ENCODE results near the gene TRAF6. TPM values are rescaled to one million over a fixed set of nuclear protein-coding genes. Genes with fewer than 3 reads are reported as not detected.

The TRAF6 gene
- total and polyA plus RNA-seq, 9 of the 15 experiments (the other 6 are each of a cell fraction or from before 2014, with no cell fraction given), result 2.0 to 13.1 (median 8.2) TPM

DNA sequence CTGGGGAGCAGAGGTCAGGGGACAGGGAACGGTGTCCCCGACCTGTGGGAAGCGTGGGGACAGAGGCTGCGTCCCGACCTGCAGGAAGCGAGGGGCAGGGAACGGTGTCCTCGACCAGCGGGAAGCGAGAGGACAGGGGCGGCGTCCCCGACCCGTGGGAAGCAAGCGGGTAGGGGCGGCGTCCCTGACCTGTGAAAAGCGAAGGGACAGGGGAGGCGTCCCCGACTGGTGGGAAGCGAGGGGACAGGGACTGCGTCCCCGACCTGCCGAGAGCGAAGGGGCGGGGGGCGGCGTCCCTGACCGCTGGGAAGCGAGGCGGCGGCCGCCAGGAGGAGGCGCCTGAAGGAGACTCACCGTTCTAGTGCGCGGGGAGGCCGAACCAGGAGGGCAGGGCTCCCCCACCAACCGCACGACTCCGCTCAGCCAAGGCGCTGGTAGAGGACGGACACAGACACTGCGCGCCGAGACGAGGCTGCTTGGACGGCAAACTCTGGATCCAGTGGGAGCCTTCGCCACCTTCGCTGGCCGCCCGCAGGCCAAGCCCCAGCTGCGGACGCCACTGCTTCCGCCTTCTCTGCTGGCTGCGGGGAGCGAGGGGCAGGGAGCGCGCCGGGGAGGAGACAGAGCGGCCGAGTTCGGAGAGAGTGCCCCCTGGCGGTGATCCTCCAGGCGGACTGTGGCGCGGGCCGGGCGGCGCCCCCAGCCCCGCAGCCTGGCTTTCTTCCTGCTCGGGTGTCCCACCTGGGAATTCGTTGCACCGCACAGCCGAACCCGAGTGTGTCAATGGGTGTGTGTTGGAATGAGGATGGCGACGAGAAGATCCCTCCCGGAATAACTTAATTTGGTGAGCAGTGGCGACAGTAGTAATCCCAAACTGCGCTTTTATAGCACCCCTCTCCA is at the start of gene TRAF6 (continued):
- TF ChIP-seq, protein P1, sequence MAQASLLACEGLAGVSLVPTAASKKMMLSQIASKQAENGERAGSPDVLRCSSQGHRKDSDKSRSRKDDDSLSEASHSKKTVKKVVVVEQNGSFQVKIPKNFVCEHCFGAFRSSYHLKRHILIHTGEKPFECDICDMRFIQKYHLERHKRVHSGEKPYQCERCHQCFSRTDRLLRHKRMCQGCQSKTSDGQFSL (CRISPR knock-in tag; IDR thresholded peaks at IDR 0.05), result peak; percentile 86
- TF ChIP-seq, protein P1 (tag; IDR thresholded peaks at IDR 0.05), result no peak; a peak in 1 of 4 replicates
- TF ChIP-seq SMAD2 (IDR thresholded peaks at IDR 0.05; ENCODE audit: low read depth, low read length) (no peak), CREM (IDR thresholded peaks at IDR 0.05; ENCODE audit: low read depth) (peak; percentile 78), ZNF717 (CRISPR knock-in tag; IDR thresholded peaks at IDR 0.05) (no peak), POLR2A (conservative IDR thresholded peaks at IDR 0.05) (peak; percentile 97), NBN (IDR thresholded peaks at IDR 0.05; ENCODE audit: low read depth) (peak; percentile 90), NFRKB (IDR thresholded peaks at IDR 0.05; ENCODE audit: low read depth) (peak; percentile 30; the same call in 1 of the 2 replicates), SREBF2 (CRISPR knock-in tag; IDR thresholded peaks at IDR 0.05) (peak; percentile 97; the same call in 1 of the 2 replicates), TEAD1 (CRISPR knock-in tag; IDR thresholded peaks at IDR 0.05) (peak; percentile 26 to 80; a peak in 2 of 4 replicates), NEUROD1 (IDR thresholded peaks at IDR 0.05; ENCODE audit: borderline replicate concordance, low read depth, low read length, partially characterized antibody) (peak; percentile 15), POLR2G (IDR thresholded peaks at IDR 0.05; ENCODE audit: low read depth, low read length) (peak; percentile 97), SOX6 (IDR thresholded peaks at IDR 0.05) (peak; percentile 46; the same call in 1 of the 2 replicates), OTX1 (CRISPR knock-in tag; IDR thresholded peaks at IDR 0.05) (0 out of 2 replicates have a peak, but pooled peaks have one; percentile 72), EP300 (IDR thresholded peaks at IDR 0.05; ENCODE audit: low read length) (peak; percentile 42; the same call in 1 of the 2 replicates), JUND (IDR thresholded peaks at IDR 0.05; ENCODE audit: borderline replicate concordance, low read depth, low read length) (peak; percentile 50; the same call in 1 of the 2 replicates), JUND (tag; IDR thresholded peaks at IDR 0.05; ENCODE audit: borderline replicate concordance, low read depth, low read length) (no peak; the same call in 2 of the 3 replicates)
- TF ChIP-seq, protein P2, sequence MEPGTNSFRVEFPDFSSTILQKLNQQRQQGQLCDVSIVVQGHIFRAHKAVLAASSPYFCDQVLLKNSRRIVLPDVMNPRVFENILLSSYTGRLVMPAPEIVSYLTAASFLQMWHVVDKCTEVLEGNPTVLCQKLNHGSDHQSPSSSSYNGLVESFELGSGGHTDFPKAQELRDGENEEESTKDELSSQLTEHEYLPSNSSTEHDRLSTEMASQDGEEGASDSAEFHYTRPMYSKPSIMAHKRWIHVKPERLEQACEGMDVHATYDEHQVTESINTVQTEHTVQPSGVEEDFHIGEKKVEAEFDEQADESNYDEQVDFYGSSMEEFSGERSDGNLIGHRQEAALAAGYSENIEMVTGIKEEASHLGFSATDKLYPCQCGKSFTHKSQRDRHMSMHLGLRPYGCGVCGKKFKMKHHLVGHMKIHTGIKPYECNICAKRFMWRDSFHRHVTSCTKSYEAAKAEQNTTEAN (CRISPR knock-in tag; IDR thresholded peaks at IDR 0.05), result no peak
- TF ChIP-seq, protein P3, sequence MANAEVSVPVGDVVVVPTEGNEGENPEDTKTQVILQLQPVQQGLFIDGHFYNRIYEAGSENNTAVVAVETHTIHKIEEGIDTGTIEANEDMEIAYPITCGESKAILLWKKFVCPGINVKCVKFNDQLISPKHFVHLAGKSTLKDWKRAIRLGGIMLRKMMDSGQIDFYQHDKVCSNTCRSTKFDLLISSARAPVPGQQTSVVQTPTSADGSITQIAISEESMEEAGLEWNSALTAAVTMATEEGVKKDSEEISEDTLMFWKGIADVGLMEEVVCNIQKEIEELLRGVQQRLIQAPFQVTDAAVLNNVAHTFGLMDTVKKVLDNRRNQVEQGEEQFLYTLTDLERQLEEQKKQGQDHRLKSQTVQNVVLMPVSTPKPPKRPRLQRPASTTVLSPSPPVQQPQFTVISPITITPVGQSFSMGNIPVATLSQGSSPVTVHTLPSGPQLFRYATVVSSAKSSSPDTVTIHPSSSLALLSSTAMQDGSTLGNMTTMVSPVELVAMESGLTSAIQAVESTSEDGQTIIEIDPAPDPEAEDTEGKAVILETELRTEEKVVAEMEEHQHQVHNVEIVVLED (CRISPR knock-in tag; IDR thresholded peaks at IDR 0.05), result peak; percentile 54; the same call in 1 of the 2 replicates
- TF ChIP-seq, protein P4, sequence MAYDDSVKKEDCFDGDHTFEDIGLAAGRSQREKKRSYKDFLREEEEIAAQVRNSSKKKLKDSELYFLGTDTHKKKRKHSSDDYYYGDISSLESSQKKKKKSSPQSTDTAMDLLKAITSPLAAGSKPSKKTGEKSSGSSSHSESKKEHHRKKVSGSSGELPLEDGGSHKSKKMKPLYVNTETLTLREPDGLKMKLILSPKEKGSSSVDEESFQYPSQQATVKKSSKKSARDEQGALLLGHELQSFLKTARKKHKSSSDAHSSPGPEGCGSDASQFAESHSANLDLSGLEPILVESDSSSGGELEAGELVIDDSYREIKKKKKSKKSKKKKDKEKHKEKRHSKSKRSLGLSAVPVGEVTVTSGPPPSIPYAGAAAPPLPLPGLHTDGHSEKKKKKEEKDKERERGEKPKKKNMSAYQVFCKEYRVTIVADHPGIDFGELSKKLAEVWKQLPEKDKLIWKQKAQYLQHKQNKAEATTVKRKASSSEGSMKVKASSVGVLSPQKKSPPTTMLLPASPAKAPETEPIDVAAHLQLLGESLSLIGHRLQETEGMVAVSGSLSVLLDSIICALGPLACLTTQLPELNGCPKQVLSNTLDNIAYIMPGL (CRISPR knock-in tag; IDR thresholded peaks at IDR 0.05), result peak; percentile 94; the same call in 1 of the 2 replicates
- TF ChIP-seq, protein P5, sequence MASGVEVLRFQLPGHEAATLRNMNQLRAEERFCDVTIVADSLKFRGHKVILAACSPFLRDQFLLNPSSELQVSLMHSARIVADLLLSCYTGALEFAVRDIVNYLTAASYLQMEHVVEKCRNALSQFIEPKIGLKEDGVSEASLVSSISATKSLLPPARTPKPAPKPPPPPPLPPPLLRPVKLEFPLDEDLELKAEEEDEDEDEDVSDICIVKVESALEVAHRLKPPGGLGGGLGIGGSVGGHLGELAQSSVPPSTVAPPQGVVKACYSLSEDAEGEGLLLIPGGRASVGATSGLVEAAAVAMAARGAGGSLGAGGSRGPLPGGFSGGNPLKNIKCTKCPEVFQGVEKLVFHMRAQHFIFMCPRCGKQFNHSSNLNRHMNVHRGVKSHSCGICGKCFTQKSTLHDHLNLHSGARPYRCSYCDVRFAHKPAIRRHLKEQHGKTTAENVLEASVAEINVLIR (CRISPR knock-in tag; IDR thresholded peaks at IDR 0.05), result no peak
